Measurements from ENCODE around the gene SLC13A2.

SLC13A2 gene

GRCh38 chr17:28523876-28524275 is 50.4 kb downstream of the SLC13A2 start:
- no peaks in the 10 kb centered on the region for H3K4me1 ChIP-seq (ENCODE audit: control insufficient read depth in 1 of 2, insufficient read depth in 1 of 2, low read depth in 1 of 2, low read length in 1 of 2)
- H3K4me3 ChIP-seq (ENCODE audit: low read depth in 1 of 2, low read length in 1 of 2) = no peak overlapping the region
- no peaks in the 10 kb centered on the region for H3K9me3 ChIP-seq
- no peaks in the 10 kb centered on the region for H3K36me3 ChIP-seq
- no peak overlapping the region for H3K27ac ChIP-seq
- no peak for TF ChIP-seq CTCF (IDR thresholded peaks at IDR 0.05)
- H3K27me3 ChIP-seq = peaks cover 2% of the 10 kb centered on the region

- no peak for TF ChIP-seq CTCF (IDR thresholded peaks at IDR 0.05)
- no peaks in the 10 kb centered on the region for H3K4me1 ChIP-seq (ENCODE audit: control insufficient read depth in 1 of 2, insufficient read depth in 1 of 2, low read depth in 1 of 2, low read length in 1 of 2)
These were observed 51.3 kb downstream of the SLC13A2 start for GRCh38 chr17:28524476-28525424.

GRCh38 chr17:28526381-28526780 is 52.9 kb downstream of the SLC13A2 start:
- Histone ChIP-seq H3K4me1 (ENCODE audit: control insufficient read depth in 1 of 2, insufficient read depth in 1 of 2, low read depth in 1 of 2, low read length in 1 of 2) (no peaks in the 10 kb centered on the region), H3K36me3 (no peaks in the 10 kb centered on the region), H3K4me3 (ENCODE audit: low read depth in 1 of 2, low read length in 1 of 2) (no peak overlapping the region), H3K27ac (no peak overlapping the region), H3K9me3 (no peaks in the 10 kb centered on the region), H3K27me3 (no peaks in the 10 kb centered on the region)
- no peak for TF ChIP-seq CTCF (IDR thresholded peaks at IDR 0.05)

More at GRCh38 chr17:28524476-28525424, 51.3 kb downstream of the SLC13A2 start:
- no peaks in the 10 kb centered on the region for H3K9me3 ChIP-seq
- H3K27me3 ChIP-seq = no peaks in the 10 kb centered on the region
- no peaks in the 10 kb centered on the region for H3K36me3 ChIP-seq
- no peak overlapping the region for H3K27ac ChIP-seq
- no peak overlapping the region for H3K4me3 ChIP-seq (ENCODE audit: low read depth in 1 of 2, low read length in 1 of 2)

GRCh38 chr17:28527181-28527681 is 53.8 kb downstream of the SLC13A2 start:
- Histone ChIP-seq H3K9me3 (no peaks in the 10 kb centered on the region), H3K4me3 (ENCODE audit: low read depth in 1 of 2, low read length in 1 of 2) (no peak overlapping the region), H3K36me3 (no peaks in the 10 kb centered on the region), H3K4me1 (ENCODE audit: control insufficient read depth in 1 of 2, insufficient read depth in 1 of 2, low read depth in 1 of 2, low read length in 1 of 2) (no peaks in the 10 kb centered on the region), H3K27me3 (no peaks in the 10 kb centered on the region), H3K27ac (no peak overlapping the region)
- no peak for TF ChIP-seq CTCF (IDR thresholded peaks at IDR 0.05)

GRCh38 chr17:28527859-28528258 is 54.4 kb downstream of the SLC13A2 start:
- Histone ChIP-seq H3K27me3 (no peaks in the 10 kb centered on the region), H3K4me3 (ENCODE audit: low read depth in 1 of 2, low read length in 1 of 2) (no peak overlapping the region), H3K4me1 (ENCODE audit: control insufficient read depth in 1 of 2, insufficient read depth in 1 of 2, low read depth in 1 of 2, low read length in 1 of 2) (no peaks in the 10 kb centered on the region), H3K27ac (no peak overlapping the region), H3K9me3 (no peaks in the 10 kb centered on the region), H3K36me3 (no peaks in the 10 kb centered on the region)
- no peak for TF ChIP-seq CTCF (IDR thresholded peaks at IDR 0.05)

Measured in neutrophil (primary cell).